ENCODE results near the gene TBX2.

TBX2 gene

DNA sequence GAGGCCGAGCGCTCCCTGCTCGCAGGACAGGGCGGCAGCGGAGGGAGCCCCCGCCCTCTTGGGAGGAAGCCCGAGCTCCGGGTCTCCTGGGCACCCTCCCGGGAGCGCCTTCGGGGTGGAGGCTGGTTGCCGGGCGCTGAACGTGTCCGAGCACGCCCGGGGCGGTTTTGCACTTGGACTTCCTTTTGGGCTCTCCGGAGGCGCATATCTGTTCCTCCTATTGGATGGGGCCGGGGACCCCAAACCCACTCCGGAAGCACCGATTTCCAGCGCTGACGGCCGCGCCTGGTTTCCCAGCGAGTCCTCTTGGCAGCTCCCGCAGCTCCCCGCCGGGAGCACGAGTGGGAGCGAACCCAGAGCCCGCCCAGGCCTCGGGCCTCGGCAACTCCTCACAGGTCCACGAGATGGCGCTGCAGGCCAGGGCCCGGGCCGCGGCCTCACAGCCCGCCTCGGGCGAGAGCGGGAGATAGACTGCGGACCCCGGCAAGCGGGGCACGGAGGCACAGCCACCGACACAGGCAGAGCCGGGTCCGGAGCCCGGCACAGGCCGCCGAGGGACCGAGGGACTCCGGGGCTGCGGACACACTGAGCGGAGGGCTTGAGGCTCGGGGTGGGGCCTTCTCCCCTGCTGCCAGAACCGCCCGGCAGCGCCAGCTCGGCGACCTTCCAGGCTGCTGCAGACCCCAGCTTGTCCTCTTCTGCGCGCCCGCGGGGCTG lies 12.7 kb downstream of the TBX2 start (continued):
- TF ChIP-seq ZNF626 (tag by site-specific recombination; IDR thresholded peaks at IDR 0.05) (no peak), SP7 (tag by site-specific recombination; IDR thresholded peaks at IDR 0.05) (peak; percentile 80), TCF7L2 (IDR thresholded peaks at IDR 0.05; ENCODE audit: borderline replicate concordance, low read depth, low read length) (no peak), ZNF146 (tag by site-specific recombination; IDR thresholded peaks at IDR 0.05) (no peak), ZNF114 (tag by site-specific recombination; IDR thresholded peaks at IDR 0.05) (no peak), MEIS1 (CRISPR knock-in tag; IDR thresholded peaks at IDR 0.05; ENCODE audit: borderline replicate concordance) (no peak), ZNF585B (tag by site-specific recombination; IDR thresholded peaks at IDR 0.05) (no peak), REPIN1 (tag by site-specific recombination; IDR thresholded peaks at IDR 0.05; ENCODE audit: low read depth) (no peak), ZSCAN16 (tag by site-specific recombination; IDR thresholded peaks at IDR 0.05) (no peak), ZNF624 (tag by site-specific recombination; IDR thresholded peaks at IDR 0.05) (no peak), ZFP69B (tag by site-specific recombination; IDR thresholded peaks at IDR 0.05) (no peak), ZNF658 (tag by site-specific recombination; IDR thresholded peaks at IDR 0.05) (no peak), ZNF274 (IDR thresholded peaks at IDR 0.05; ENCODE audit: low read length) (no peak), ZNF274 (tag by site-specific recombination; IDR thresholded peaks at IDR 0.05; ENCODE audit: borderline replicate concordance) (no peak), ZNF426 (tag by site-specific recombination; IDR thresholded peaks at IDR 0.05) (no peak), GLIS1 (tag by site-specific recombination; IDR thresholded peaks at IDR 0.05) (0 out of 2 replicates have a peak, but pooled peaks have one; percentile 25), ZNF350 (tag by site-specific recombination; IDR thresholded peaks at IDR 0.05) (no peak), ZNF629 (tag by site-specific recombination; IDR thresholded peaks at IDR 0.05) (peak; percentile 56; the same call in 1 of the 2 replicates), ZFP37 (tag by site-specific recombination; IDR thresholded peaks at IDR 0.05) (peak; percentile 68; the same call in 1 of the 2 replicates), ZBTB8A (tag by site-specific recombination; IDR thresholded peaks at IDR 0.05) (peak; percentile 91), OVOL3 (tag by site-specific recombination; IDR thresholded peaks at IDR 0.05) (0 out of 2 replicates have a peak, but pooled peaks have one; percentile 45), ZNF610 (tag by site-specific recombination; IDR thresholded peaks at IDR 0.05; ENCODE audit: borderline replicate concordance) (peak; percentile 53; the same call in 1 of the 2 replicates), SP3 (tag by site-specific recombination; IDR thresholded peaks at IDR 0.05) (no peak), ZNF677 (tag by site-specific recombination; IDR thresholded peaks at IDR 0.05) (peak; percentile 51; the same call in 1 of the 2 replicates), ZNF157 (tag by site-specific recombination; IDR thresholded peaks at IDR 0.05) (no peak), ZSCAN30 (tag by site-specific recombination; IDR thresholded peaks at IDR 0.05) (peak; percentile 85), ZNF501 (tag by site-specific recombination; IDR thresholded peaks at IDR 0.05) (peak; percentile 84; the same call in 1 of the 2 replicates)
- TF ChIP-seq, protein P1, sequence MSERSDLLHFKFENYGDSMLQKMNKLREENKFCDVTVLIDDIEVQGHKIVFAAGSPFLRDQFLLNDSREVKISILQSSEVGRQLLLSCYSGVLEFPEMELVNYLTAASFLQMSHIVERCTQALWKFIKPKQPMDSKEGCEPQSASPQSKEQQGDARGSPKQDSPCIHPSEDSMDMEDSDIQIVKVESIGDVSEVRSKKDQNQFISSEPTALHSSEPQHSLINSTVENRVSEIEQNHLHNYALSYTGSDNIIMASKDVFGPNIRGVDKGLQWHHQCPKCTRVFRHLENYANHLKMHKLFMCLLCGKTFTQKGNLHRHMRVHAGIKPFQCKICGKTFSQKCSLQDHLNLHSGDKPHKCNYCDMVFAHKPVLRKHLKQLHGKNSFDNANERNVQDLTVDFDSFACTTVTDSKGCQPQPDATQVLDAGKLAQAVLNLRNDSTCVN (tag by site-specific recombination; optimal IDR thresholded peaks at IDR 0.05), result peak; percentile 83
- TF ChIP-seq, protein P2, sequence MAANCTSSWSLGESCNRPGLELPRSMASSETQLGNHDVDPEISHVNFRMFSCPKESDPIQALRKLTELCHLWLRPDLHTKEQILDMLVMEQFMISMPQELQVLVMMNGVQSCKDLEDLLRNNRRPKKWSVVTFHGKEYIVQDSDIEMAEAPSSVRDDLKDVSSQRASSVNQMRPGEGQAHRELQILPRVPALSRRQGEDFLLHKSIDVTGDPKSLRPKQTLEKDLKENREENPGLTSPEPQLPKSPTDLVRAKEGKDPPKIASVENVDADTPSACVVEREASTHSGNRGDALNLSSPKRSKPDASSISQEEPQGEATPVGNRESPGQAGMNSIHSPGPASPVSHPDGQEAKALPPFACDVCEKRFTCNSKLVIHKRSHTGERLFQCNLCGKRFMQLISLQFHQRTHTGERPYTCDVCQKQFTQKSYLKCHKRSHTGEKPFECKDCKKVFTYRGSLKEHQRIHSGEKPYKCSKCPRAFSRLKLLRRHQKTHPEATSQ (tag by site-specific recombination; IDR thresholded peaks at IDR 0.05), result no peak
- TF ChIP-seq, protein P3, sequence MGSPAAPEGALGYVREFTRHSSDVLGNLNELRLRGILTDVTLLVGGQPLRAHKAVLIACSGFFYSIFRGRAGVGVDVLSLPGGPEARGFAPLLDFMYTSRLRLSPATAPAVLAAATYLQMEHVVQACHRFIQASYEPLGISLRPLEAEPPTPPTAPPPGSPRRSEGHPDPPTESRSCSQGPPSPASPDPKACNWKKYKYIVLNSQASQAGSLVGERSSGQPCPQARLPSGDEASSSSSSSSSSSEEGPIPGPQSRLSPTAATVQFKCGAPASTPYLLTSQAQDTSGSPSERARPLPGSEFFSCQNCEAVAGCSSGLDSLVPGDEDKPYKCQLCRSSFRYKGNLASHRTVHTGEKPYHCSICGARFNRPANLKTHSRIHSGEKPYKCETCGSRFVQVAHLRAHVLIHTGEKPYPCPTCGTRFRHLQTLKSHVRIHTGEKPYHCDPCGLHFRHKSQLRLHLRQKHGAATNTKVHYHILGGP (tag by site-specific recombination; IDR thresholded peaks at IDR 0.05), result no peak
- TF ChIP-seq, protein P4, sequence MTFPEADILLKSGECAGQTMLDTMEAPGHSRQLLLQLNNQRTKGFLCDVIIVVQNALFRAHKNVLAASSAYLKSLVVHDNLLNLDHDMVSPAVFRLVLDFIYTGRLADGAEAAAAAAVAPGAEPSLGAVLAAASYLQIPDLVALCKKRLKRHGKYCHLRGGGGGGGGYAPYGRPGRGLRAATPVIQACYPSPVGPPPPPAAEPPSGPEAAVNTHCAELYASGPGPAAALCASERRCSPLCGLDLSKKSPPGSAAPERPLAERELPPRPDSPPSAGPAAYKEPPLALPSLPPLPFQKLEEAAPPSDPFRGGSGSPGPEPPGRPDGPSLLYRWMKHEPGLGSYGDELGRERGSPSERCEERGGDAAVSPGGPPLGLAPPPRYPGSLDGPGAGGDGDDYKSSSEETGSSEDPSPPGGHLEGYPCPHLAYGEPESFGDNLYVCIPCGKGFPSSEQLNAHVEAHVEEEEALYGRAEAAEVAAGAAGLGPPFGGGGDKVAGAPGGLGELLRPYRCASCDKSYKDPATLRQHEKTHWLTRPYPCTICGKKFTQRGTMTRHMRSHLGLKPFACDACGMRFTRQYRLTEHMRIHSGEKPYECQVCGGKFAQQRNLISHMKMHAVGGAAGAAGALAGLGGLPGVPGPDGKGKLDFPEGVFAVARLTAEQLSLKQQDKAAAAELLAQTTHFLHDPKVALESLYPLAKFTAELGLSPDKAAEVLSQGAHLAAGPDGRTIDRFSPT (tag by site-specific recombination; IDR thresholded peaks at IDR 0.05), result no peak
- TF ChIP-seq, protein P5, sequence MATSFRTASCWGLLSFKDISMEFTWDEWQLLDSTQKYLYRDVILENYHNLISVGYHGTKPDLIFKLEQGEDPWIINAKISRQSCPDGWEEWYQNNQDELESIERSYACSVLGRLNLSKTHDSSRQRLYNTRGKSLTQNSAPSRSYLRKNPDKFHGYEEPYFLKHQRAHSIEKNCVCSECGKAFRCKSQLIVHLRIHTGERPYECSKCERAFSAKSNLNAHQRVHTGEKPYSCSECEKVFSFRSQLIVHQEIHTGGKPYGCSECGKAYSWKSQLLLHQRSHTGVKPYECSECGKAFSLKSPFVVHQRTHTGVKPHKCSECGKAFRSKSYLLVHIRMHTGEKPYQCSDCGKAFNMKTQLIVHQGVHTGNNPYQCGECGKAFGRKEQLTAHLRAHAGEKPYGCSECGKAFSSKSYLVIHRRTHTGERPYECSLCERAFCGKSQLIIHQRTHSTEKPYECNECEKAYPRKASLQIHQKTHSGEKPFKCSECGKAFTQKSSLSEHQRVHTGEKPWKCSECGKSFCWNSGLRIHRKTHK (tag by site-specific recombination; IDR thresholded peaks at IDR 0.05), result no peak
